H9 (cell line): ENCODE data around the gene FSTL4. TPM values are rescaled to one million over a fixed set of nuclear protein-coding genes. Genes with fewer than 3 reads are reported as not detected.

Experiments
- DNase-seq: peaks from one replicate; pipeline ENCODE4 v3.0.0-alpha.2; 2017
- H2AFZ ChIP-seq: one replicate; pipeline ENCODE4 v1.6.1; 2013; ENCODE audit warnings: mild to moderate bottlenecking, low read length, control low read depth, moderate library complexity
- H2AK5ac ChIP-seq: 2 replicates; pipeline ENCODE4 v1.6.1; 2013; ENCODE audit warnings: low read length, control low read depth, mixed read lengths; ENCODE audit not compliant: insufficient read length
- H2BK120ac ChIP-seq: one replicate; pipeline ENCODE4 v1.6.1; 2013; ENCODE audit warnings: low read depth, mild to moderate bottlenecking, low read length, control low read depth, inconsistent platforms; ENCODE audit not compliant: poor library complexity, severe bottlenecking
- H2BK12ac ChIP-seq: 2 replicates; pipeline ENCODE4 v1.6.1; 2013; ENCODE audit warnings: low read length, control low read depth, mixed read lengths, low read depth; ENCODE audit not compliant: insufficient read length
- H2BK15ac ChIP-seq: 2 replicates; pipeline ENCODE4 v1.6.1; 2013; ENCODE audit warnings: low read depth, low read length, control low read depth
- H2BK20ac ChIP-seq: one replicate; pipeline ENCODE4 v1.6.1; 2013; ENCODE audit warnings: low read depth, mild to moderate bottlenecking, low read length, control low read depth, inconsistent platforms; ENCODE audit not compliant: poor library complexity, severe bottlenecking
- H2BK5ac ChIP-seq: 2 replicates; pipeline ENCODE4 v1.6.1; 2013; ENCODE audit warnings: low read length, control low read depth, mixed read lengths; ENCODE audit not compliant: insufficient read length
- H3K14ac ChIP-seq: 2 replicates; pipeline ENCODE4 v1.6.1; 2013; ENCODE audit warnings: low read length, control low read depth; ENCODE audit not compliant: insufficient read depth
- H3K18ac ChIP-seq: 2 replicates; pipeline ENCODE4 v1.6.1; 2013; ENCODE audit warnings: low read depth, mild to moderate bottlenecking, mixed read lengths, low read length, control low read depth; ENCODE audit not compliant: insufficient read length
- H3K23ac ChIP-seq: 2 replicates; pipeline ENCODE4 v1.6.1; 2013; ENCODE audit warnings: low read length, control low read depth, mixed read lengths, low read depth; ENCODE audit not compliant: insufficient read length
- H3K23me2 ChIP-seq: 2 replicates; pipeline ENCODE4 v1.6.1; 2013; ENCODE audit warnings: low read depth, mild to moderate bottlenecking, mixed read lengths, low read length, control low read depth; ENCODE audit not compliant: insufficient read length, poor library complexity, severe bottlenecking
- H3K27ac ChIP-seq: 2 replicates; pipeline ENCODE4 v1.5.1; 2013; ENCODE audit warnings: low read length, control low read depth, mixed read lengths, low read depth; ENCODE audit not compliant: insufficient read length
- H3K27me3 ChIP-seq: 2 replicates; pipeline ENCODE4 v1.6.1; 2013; ENCODE audit warnings: low read length, control low read depth, inconsistent platforms; ENCODE audit not compliant: insufficient read depth
- H3K4ac ChIP-seq: 2 replicates; pipeline ENCODE4 v1.6.1; 2013; ENCODE audit warnings: low read depth, mild to moderate bottlenecking, control low read depth, inconsistent platforms, low read length, moderate library complexity
- H3K4me1 ChIP-seq: 2 replicates; pipeline ENCODE4 v1.6.1; 2013; ENCODE audit warnings: low read length, control low read depth, inconsistent platforms; ENCODE audit not compliant: insufficient read depth
- H3K4me2 ChIP-seq: 2 replicates; pipeline ENCODE4 v1.6.1; 2013; ENCODE audit warnings: low read length, control low read depth, mixed read lengths; ENCODE audit not compliant: insufficient read length, insufficient read depth
- H3K56ac ChIP-seq: 2 replicates; pipeline ENCODE4 v1.6.1; 2013; ENCODE audit warnings: low read depth, mild to moderate bottlenecking, mixed read lengths, low read length, control low read depth; ENCODE audit not compliant: insufficient read length
- H3K79me1 ChIP-seq: 2 replicates; pipeline ENCODE4 v1.6.1; 2013; ENCODE audit warnings: low read depth, mild to moderate bottlenecking, moderate library complexity, low read length, control low read depth, inconsistent platforms; ENCODE audit not compliant: insufficient read depth, poor library complexity, severe bottlenecking
- H3K79me2 ChIP-seq: 2 replicates; pipeline ENCODE4 v1.6.1; 2013; ENCODE audit warnings: low read length, control low read depth, inconsistent platforms; ENCODE audit not compliant: insufficient read depth
- H3K9ac ChIP-seq: 2 replicates; pipeline ENCODE4 v1.6.1; 2013; ENCODE audit warnings: low read length, control low read depth, mixed read lengths; ENCODE audit not compliant: insufficient read length; ENCODE audit errors: extremely low read depth
- H3K9me3 ChIP-seq: one replicate; pipeline ENCODE4 v1.6.1; 2013; ENCODE audit warnings: low read depth, low read length, inconsistent platforms; ENCODE audit not compliant: control insufficient read depth
- H3T11ph ChIP-seq: one replicate; pipeline ENCODE4 v1.6.1; 2013; ENCODE audit warnings: mild to moderate bottlenecking, low read length, control low read depth, inconsistent platforms
- H4K20me1 ChIP-seq: one replicate; pipeline ENCODE4 v1.6.1; 2013; ENCODE audit not compliant: control insufficient read depth, insufficient read length, insufficient read depth
- H4K5ac ChIP-seq: 2 replicates; pipeline ENCODE4 v1.6.1; 2013; ENCODE audit warnings: low read depth, mild to moderate bottlenecking, mixed read lengths, low read length, control low read depth; ENCODE audit not compliant: insufficient read length
- H4K8ac ChIP-seq: replicated peaks from 2 replicates; pipeline ENCODE4 v1.6.1; 2013; ENCODE audit warnings: low read length, control low read depth, mixed read lengths, low read depth; ENCODE audit not compliant: insufficient read length
- H4K91ac ChIP-seq: 2 replicates; pipeline ENCODE4 v1.6.1; 2013; ENCODE audit warnings: low read depth, mild to moderate bottlenecking, moderate library complexity, mixed read lengths, low read length, control low read depth; ENCODE audit not compliant: insufficient read length
- H3K27ac Mint-ChIP-seq, 3 experiments: 2 replicates in 2 of 3; 3 replicates in 1 of 3; pipeline ENCODE4 v1.8.0; 2020 to 2021; ENCODE audit warnings: mixed read lengths in 3 of 3, mild to moderate bottlenecking in 1 of 3, moderate library complexity in 1 of 3
- H3K27me3 Mint-ChIP-seq: 2 replicates; pipeline ENCODE4 v1.8.0; 2021; ENCODE audit warnings: low read depth, mild to moderate bottlenecking, moderate library complexity, mixed read lengths
- H3K36me3 Mint-ChIP-seq, 3 experiments: 2 replicates in 2 of 3; 3 replicates in 1 of 3; pipeline ENCODE4 v1.8.0; 2020 to 2021; ENCODE audit warnings: low read depth in 3 of 3, mixed read lengths in 3 of 3; ENCODE audit not compliant: insufficient read depth in 1 of 3
- H3K4me1 Mint-ChIP-seq, 2 experiments: 2 replicates each; pipeline ENCODE4 v1.8.0; 2020; ENCODE audit warnings: mixed read lengths in 2 of 2
- H3K4me3 Mint-ChIP-seq, 2 experiments: 2 replicates in 1 of 2; 3 replicates in 1 of 2; pipeline ENCODE4 v1.8.0; 2020 to 2021; ENCODE audit warnings: mild to moderate bottlenecking in 2 of 2, mixed read lengths in 2 of 2, moderate library complexity in 1 of 2
- H3K9me3 Mint-ChIP-seq, 2 experiments: 2 replicates in 1 of 2; 3 replicates in 1 of 2; pipeline ENCODE4 v1.8.0; 2020; ENCODE audit warnings: mild to moderate bottlenecking in 2 of 2, mixed read lengths in 2 of 2, moderate library complexity in 1 of 2
- CTCF ChIP-seq: fragments of 200-600 bp; sonication (generic); conservative IDR thresholded peaks from 3 replicates; pipeline ENCODE4 v1.8.0; 2021; ENCODE audit warnings: antibody characterized with exemption, mild to moderate bottlenecking
- WGBS: extraction: QIAGEN DNeasy Blood & Tissue Kit; methylation state at CpG from one replicate; pipeline ENCODE4 v1.1.7; 2013; ENCODE audit warnings: missing lambda C conversion rate, low lambda C conversion rate, mixed read lengths; ENCODE audit not compliant: insufficient read length; ENCODE audit errors: extremely low coverage; 5-methylcytosine and 5-hydroxymethylcytosine counted together
- total RNA-seq: library from RNA; stranded (reverse); gene quantifications from 2 replicates; pipeline ENCODE4 v1.2.1, GENCODE V29; 2021

The FSTL4 gene
- total RNA-seq, 1 experiment from 2014 or later: 5.7 TPM

GRCh38 chr5:133429046-133429445 is 183.3 kb downstream of the FSTL4 start:
- Mint-ChIP-seq H3K36me3 (no peaks in the 10 kb centered on the region), H3K4me1 (peaks cover 44 to 45% of the 10 kb centered on the region in 2 experiments), H3K9me3 (no peaks in the 10 kb centered on the region; a peak in 1 of 5 replicates), H3K27me3 (peaks cover 23% of the 10 kb centered on the region), H3K4me3 (no peak overlapping the region), H3K27ac (no peak overlapping the region)
- Histone ChIP-seq H3K56ac (no peak overlapping the region), H3K79me2 (no peaks in the 10 kb centered on the region), H3K23ac (no peak overlapping the region), H2BK15ac (no peak overlapping the region), H3K4me2 (no peak overlapping the region), H3K18ac (no peak overlapping the region), H3K79me1 (no peaks in the 10 kb centered on the region), H4K5ac (no peak overlapping the region), H3K4ac (no peak overlapping the region), H2BK12ac (no peak overlapping the region), H2BK5ac (no peak overlapping the region), H4K8ac (no peak overlapping the region), H3K9me3 (no peaks in the 10 kb centered on the region), H3K27me3 (no peaks in the 10 kb centered on the region), H3K14ac (no peak overlapping the region), H3T11ph (no peak overlapping the region), H4K91ac (no peak overlapping the region), H2AK5ac (no peak overlapping the region), H3K27ac (no peak overlapping the region), H2AFZ (no peak overlapping the region), H3K4me1 (peaks cover 23% of the 10 kb centered on the region), H3K23me2 (no peaks in the 10 kb centered on the region), H2BK120ac (no peak overlapping the region), H3K9ac (no peak overlapping the region), H4K20me1 (peaks cover 2% of the 10 kb centered on the region), H2BK20ac (no peak overlapping the region)
- TF ChIP-seq CTCF: no peak
- no CpG with 5 or more reads among the region's 6 CpGs for WGBS
- DNase-seq: no peak
